ENCODE measurements around the gene ERBB3.

- TF ChIP-seq CTCF (conservative IDR thresholded peaks at IDR 0.05 in 1 of 2, IDR thresholded peaks at IDR 0.05 in 1 of 2; ENCODE audit: extremely low read depth in 1 of 2, insufficient read depth in 1 of 2, low read depth in 1 of 2, low read length in 2 of 2) = no peak
- no peak for TF ChIP-seq EZH2 (IDR thresholded peaks at IDR 0.05; ENCODE audit: borderline replicate concordance, low read length)
Measured at GRCh38 chr12:56080556-56081138, 682 bp downstream of the ERBB3 start.
